ENCODE results near the gene CBR3.
A peak's percentile ranks its signal among the peaks of the same experiment; 100 is the strongest.

Gene CBR3

GRCh38 chr21:36100971-36101641, 33.8 kb upstream of the CBR3 start:
- no peaks in the 10 kb centered on the region for H3K79me2 ChIP-seq (ENCODE audit: control insufficient read depth, insufficient read depth, low read length, unreplicated experiment)
- H3K4me3 ChIP-seq (ENCODE audit: low read depth, low read length): no peak overlapping the region
- no peak overlapping the region for H2AFZ ChIP-seq (ENCODE audit: low read length, unreplicated experiment)
- H3K36me3 ChIP-seq (ENCODE audit: insufficient read depth, low read length): no peaks in the 10 kb centered on the region
- H3K27ac ChIP-seq (ENCODE audit: low read depth, low read length): no peak overlapping the region
- H3K27me3 ChIP-seq (ENCODE audit: insufficient read depth, low read length): peaks cover 22% of the 10 kb centered on the region
- no peaks in the 10 kb centered on the region for H3K4me1 ChIP-seq (ENCODE audit: control insufficient read depth, insufficient read depth, low read length, unreplicated experiment)

DNA sequence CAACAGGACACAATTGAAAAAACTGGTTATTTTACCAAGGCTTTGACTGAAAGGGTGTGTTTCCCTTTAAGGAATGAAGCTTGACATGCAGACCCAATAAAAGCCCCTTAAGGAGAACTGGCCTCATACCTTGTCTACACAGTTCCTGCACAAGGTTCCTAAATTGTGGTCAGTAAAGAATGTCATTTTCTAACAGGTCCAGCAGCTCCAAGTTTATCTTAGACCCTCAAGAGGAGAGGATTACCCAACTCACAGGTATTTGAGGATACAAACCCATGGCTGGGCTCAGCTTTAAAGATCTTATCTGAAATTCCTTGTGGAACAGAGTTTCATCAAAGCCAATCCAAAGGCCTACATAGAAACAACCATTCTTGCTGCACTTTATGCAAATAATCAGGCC, 31.4 kb upstream of the CBR3 start:
- Histone ChIP-seq H3K27me3 (ENCODE audit: insufficient read depth, low read length) (peaks cover 31% of the 10 kb centered on the region), H3K27ac (ENCODE audit: low read depth, low read length) (no peak overlapping the region), H3K4me3 (ENCODE audit: low read depth, low read length) (no peak overlapping the region), H2AFZ (ENCODE audit: low read length, unreplicated experiment) (no peak overlapping the region), H3K4me1 (ENCODE audit: control insufficient read depth, insufficient read depth, low read length, unreplicated experiment) (no peaks in the 10 kb centered on the region), H3K79me2 (ENCODE audit: control insufficient read depth, insufficient read depth, low read length, unreplicated experiment) (no peaks in the 10 kb centered on the region), H3K36me3 (ENCODE audit: insufficient read depth, low read length) (no peaks in the 10 kb centered on the region)

DNA sequence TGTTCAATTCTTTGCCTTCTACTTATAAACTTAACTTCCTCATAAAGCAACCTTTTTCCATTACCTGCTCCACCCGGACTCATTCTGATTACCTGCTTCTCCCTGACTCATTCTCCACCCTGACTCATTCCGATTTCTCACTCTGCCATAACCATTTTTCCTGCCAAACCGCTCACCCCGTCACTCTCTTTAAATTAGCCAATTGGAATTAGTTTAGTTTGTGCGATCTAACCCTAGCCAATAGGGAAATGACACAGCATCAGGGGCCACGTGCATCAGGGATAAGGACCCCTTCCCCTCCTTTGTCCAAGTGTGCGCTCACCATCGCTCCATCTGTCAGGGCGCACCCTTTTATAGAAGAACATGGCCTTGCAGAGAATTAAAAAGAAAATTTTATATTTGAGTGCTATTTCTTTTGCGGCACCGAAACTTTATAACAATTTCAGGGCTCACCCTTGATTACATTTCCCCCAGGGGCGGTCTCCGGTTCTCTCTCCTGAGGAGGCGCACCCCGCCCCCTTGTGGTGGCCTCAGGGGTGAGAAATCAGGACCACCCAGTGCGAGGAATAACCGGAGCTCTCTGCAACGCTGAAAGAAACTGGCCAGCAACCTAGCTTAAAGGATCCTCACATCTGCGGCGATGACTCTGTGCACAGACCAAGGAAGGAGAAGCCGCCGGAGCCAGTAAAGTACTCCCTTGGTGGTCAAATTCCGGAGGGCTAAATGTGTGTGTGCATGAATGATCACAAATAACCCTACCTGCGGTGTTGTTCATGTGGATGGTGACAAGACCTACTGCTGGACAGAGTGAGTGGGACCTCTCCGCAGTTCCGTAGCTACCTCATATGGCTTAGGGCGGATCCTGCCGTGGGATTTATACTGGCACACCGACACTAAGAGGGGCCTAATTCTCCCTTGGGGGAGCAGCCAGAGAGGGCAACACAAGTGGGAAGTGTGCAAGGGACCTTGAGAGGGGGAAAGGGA, 30.3 kb upstream of the CBR3 start:
- Histone ChIP-seq H3K27me3 (ENCODE audit: insufficient read depth, low read length) (peaks cover 31% of the 10 kb centered on the region), H3K4me3 (ENCODE audit: low read depth, low read length) (no peak overlapping the region), H3K4me1 (ENCODE audit: control insufficient read depth, insufficient read depth, low read length, unreplicated experiment) (no peaks in the 10 kb centered on the region), H2AFZ (ENCODE audit: low read length, unreplicated experiment) (no peak overlapping the region), H3K79me2 (ENCODE audit: control insufficient read depth, insufficient read depth, low read length, unreplicated experiment) (no peaks in the 10 kb centered on the region), H3K27ac (ENCODE audit: low read depth, low read length) (no peak overlapping the region), H3K36me3 (ENCODE audit: insufficient read depth, low read length) (no peaks in the 10 kb centered on the region)

DNA sequence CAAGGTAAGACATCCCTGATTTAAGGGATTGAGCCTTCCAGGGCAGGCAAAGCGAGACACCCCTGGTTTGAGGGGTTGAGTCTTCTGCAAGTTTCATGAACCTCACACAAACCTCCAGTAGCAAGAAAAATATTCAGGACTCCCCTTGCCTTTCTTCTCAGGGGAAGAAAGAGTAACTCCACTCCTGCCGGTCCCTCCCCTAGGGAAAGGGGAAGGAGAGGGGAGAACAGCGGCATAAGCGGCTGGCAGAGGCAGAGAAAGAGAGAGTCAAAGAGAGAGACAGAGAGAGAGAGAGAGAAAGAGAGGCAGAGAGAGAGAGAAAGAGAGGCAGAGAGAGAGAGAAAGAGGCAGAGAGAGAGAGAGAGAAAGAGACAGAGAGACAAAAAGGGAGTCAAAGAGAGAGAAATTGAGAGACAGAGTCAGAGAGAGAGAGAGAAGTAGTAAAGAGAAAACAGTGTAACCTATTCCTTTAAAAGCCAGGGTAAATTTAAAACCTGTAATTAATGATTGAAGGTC, 29.5 kb upstream of the CBR3 start:
- H3K36me3 ChIP-seq (ENCODE audit: insufficient read depth, low read length): no peaks in the 10 kb centered on the region
- no peaks in the 10 kb centered on the region for H3K79me2 ChIP-seq (ENCODE audit: control insufficient read depth, insufficient read depth, low read length, unreplicated experiment)
- H2AFZ ChIP-seq (ENCODE audit: low read length, unreplicated experiment): no peak overlapping the region
- H3K27ac ChIP-seq (ENCODE audit: low read depth, low read length): no peak overlapping the region
- no peaks in the 10 kb centered on the region for H3K4me1 ChIP-seq (ENCODE audit: control insufficient read depth, insufficient read depth, low read length, unreplicated experiment)
- H3K27me3 ChIP-seq (ENCODE audit: insufficient read depth, low read length): peaks cover 29% of the 10 kb centered on the region
- no peak overlapping the region for H3K4me3 ChIP-seq (ENCODE audit: low read depth, low read length)

DNA sequence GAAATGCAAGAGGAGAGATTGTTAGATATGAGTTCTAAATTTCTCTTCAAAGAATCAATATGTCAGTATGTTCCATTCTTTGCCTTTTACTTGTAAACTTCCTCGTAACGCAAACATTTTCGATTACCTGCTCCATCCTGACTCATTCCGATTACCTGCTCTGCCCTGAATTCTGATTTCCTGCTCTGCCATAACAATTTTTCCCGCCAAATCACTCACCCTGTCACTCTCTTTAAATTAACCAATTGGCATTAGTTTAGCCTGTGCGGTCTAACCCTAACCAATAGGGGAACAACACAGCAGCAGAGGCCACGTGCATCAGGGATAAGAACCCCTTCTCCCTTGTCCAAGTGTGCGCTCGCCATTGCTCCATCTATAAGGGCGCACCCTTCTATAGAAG, 25.0 kb upstream of the CBR3 start:
- Histone ChIP-seq H3K79me2 (ENCODE audit: control insufficient read depth, insufficient read depth, low read length, unreplicated experiment) (no peaks in the 10 kb centered on the region), H3K27ac (ENCODE audit: low read depth, low read length) (no peak overlapping the region), H3K27me3 (ENCODE audit: insufficient read depth, low read length) (peaks cover 22% of the 10 kb centered on the region), H3K4me1 (ENCODE audit: control insufficient read depth, insufficient read depth, low read length, unreplicated experiment) (peaks cover 7% of the 10 kb centered on the region), H2AFZ (ENCODE audit: low read length, unreplicated experiment) (no peak overlapping the region), H3K36me3 (ENCODE audit: insufficient read depth, low read length) (no peaks in the 10 kb centered on the region), H3K4me3 (ENCODE audit: low read depth, low read length) (no peak overlapping the region)

GRCh38 chr21:36111238-36111637, 23.6 kb upstream of the CBR3 start:
- peaks cover 7% of the 10 kb centered on the region for H3K4me1 ChIP-seq (ENCODE audit: control insufficient read depth, insufficient read depth, low read length, unreplicated experiment)
- H3K36me3 ChIP-seq (ENCODE audit: insufficient read depth, low read length): no peaks in the 10 kb centered on the region
- H2AFZ ChIP-seq (ENCODE audit: low read length, unreplicated experiment): no peak overlapping the region
- no peak overlapping the region for H3K4me3 ChIP-seq (ENCODE audit: low read depth, low read length)
- no peaks in the 10 kb centered on the region for H3K79me2 ChIP-seq (ENCODE audit: control insufficient read depth, insufficient read depth, low read length, unreplicated experiment)
- peaks cover 8% of the 10 kb centered on the region for H3K27me3 ChIP-seq (ENCODE audit: insufficient read depth, low read length)
- no peak overlapping the region for H3K27ac ChIP-seq (ENCODE audit: low read depth, low read length)

GRCh38 chr21:36113647-36114428, 21.0 kb upstream of the CBR3 start:
- peak overlapping the region; percentile 58 for H3K4me3 ChIP-seq (ENCODE audit: low read depth, low read length)
- H3K36me3 ChIP-seq (ENCODE audit: insufficient read depth, low read length): no peaks in the 10 kb centered on the region
- H2AFZ ChIP-seq (ENCODE audit: low read length, unreplicated experiment): peak overlapping the region; percentile 80
- H3K27me3 ChIP-seq (ENCODE audit: insufficient read depth, low read length): no peaks in the 10 kb centered on the region
- no peaks in the 10 kb centered on the region for H3K79me2 ChIP-seq (ENCODE audit: control insufficient read depth, insufficient read depth, low read length, unreplicated experiment)
- no peak overlapping the region for H3K27ac ChIP-seq (ENCODE audit: low read depth, low read length)
- peaks cover 7% of the 10 kb centered on the region for H3K4me1 ChIP-seq (ENCODE audit: control insufficient read depth, insufficient read depth, low read length, unreplicated experiment)

GRCh38 chr21:36115138-36115730, 19.6 kb upstream of the CBR3 start:
- no peaks in the 10 kb centered on the region for H3K36me3 ChIP-seq (ENCODE audit: insufficient read depth, low read length)
- no peaks in the 10 kb centered on the region for H3K79me2 ChIP-seq (ENCODE audit: control insufficient read depth, insufficient read depth, low read length, unreplicated experiment)
- peaks cover 7% of the 10 kb centered on the region for H3K4me1 ChIP-seq (ENCODE audit: control insufficient read depth, insufficient read depth, low read length, unreplicated experiment)
- no peaks in the 10 kb centered on the region for H3K27me3 ChIP-seq (ENCODE audit: insufficient read depth, low read length)
- no peak overlapping the region for H2AFZ ChIP-seq (ENCODE audit: low read length, unreplicated experiment)
- no peak overlapping the region for H3K4me3 ChIP-seq (ENCODE audit: low read depth, low read length)
- H3K27ac ChIP-seq (ENCODE audit: low read depth, low read length): no peak overlapping the region

GRCh38 chr21:36117286-36117741, 17.6 kb upstream of the CBR3 start:
- Histone ChIP-seq H3K4me3 (ENCODE audit: low read depth, low read length) (no peak overlapping the region), H2AFZ (ENCODE audit: low read length, unreplicated experiment) (no peak overlapping the region), H3K27me3 (ENCODE audit: insufficient read depth, low read length) (no peaks in the 10 kb centered on the region), H3K4me1 (ENCODE audit: control insufficient read depth, insufficient read depth, low read length, unreplicated experiment) (peaks cover 7% of the 10 kb centered on the region), H3K36me3 (ENCODE audit: insufficient read depth, low read length) (no peaks in the 10 kb centered on the region), H3K79me2 (ENCODE audit: control insufficient read depth, insufficient read depth, low read length, unreplicated experiment) (no peaks in the 10 kb centered on the region), H3K27ac (ENCODE audit: low read depth, low read length) (no peak overlapping the region)

GRCh38 chr21:36120304-36120888, 14.5 kb upstream of the CBR3 start:
- Histone ChIP-seq H3K27ac (ENCODE audit: low read depth, low read length) (no peak overlapping the region), H3K36me3 (ENCODE audit: insufficient read depth, low read length) (no peaks in the 10 kb centered on the region), H3K4me3 (ENCODE audit: low read depth, low read length) (no peak overlapping the region), H3K27me3 (ENCODE audit: insufficient read depth, low read length) (no peaks in the 10 kb centered on the region), H3K79me2 (ENCODE audit: control insufficient read depth, insufficient read depth, low read length, unreplicated experiment) (no peaks in the 10 kb centered on the region), H2AFZ (ENCODE audit: low read length, unreplicated experiment) (no peak overlapping the region), H3K4me1 (ENCODE audit: control insufficient read depth, insufficient read depth, low read length, unreplicated experiment) (no peaks in the 10 kb centered on the region)
